ENCODE data around the gene RARA.

DNA sequence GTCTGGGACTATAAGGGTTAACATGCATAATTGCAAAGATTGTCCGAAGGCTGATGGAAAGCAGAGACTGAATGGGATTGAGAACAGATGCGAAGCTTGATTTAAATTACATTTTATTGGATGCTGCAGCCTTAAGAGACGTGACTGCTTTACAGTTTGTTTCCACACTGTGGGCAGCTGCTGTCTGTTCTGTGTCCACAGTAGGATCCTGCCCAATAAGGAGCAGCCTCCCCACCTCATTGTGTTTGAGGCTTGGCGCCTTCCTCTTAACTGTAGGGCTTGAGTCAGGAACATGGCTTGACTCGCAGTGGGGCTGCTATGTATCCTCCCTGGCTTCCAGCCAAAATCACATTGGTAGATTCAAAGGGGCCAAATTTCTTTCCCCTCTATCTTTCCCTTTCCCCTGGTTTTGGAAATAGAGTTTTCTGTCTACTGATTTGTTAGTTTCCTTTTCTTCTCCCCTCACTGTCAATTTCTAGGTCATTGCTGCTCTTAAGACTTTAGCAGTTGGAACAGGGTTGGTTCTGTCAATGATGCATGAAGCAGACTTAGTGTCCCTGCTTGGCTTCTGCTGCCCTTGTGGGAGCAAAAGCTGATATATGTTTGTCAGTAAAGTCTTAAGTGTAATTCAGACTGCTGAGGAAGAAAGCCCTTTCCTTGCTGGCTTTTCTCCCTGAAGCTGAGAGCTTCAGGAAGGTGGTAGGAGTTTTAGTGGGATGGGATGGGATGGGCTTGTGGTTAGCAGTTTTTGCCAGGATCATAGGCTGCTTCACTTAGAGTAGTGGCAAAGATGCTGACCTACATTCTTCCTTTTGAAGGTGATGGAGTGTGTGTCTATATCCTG, 5.0 kb upstream of the RARA start:
- TF ChIP-seq, protein P1, sequence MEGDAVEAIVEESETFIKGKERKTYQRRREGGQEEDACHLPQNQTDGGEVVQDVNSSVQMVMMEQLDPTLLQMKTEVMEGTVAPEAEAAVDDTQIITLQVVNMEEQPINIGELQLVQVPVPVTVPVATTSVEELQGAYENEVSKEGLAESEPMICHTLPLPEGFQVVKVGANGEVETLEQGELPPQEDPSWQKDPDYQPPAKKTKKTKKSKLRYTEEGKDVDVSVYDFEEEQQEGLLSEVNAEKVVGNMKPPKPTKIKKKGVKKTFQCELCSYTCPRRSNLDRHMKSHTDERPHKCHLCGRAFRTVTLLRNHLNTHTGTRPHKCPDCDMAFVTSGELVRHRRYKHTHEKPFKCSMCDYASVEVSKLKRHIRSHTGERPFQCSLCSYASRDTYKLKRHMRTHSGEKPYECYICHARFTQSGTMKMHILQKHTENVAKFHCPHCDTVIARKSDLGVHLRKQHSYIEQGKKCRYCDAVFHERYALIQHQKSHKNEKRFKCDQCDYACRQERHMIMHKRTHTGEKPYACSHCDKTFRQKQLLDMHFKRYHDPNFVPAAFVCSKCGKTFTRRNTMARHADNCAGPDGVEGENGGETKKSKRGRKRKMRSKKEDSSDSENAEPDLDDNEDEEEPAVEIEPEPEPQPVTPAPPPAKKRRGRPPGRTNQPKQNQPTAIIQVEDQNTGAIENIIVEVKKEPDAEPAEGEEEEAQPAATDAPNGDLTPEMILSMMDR (conservative IDR thresholded peaks at IDR 0.05 in 1 of 2, IDR thresholded peaks at IDR 0.05 in 1 of 2; ENCODE audit: low read depth in 1 of 2, low read length in 2 of 2): no peak
- TF ChIP-seq EZH2 (IDR thresholded peaks at IDR 0.05; ENCODE audit: low read length, missing control alignments): no peak

Measured in fibroblast of lung (primary cell).